ENCODE measurements around the gene RGS14. TPM values are rescaled to one million over a fixed set of nuclear protein-coding genes. Genes with fewer than 3 reads are reported as not detected.
"Not testable (repeated sequence)": the region's sequence is repeated elsewhere in the genome, so short reads cannot be mapped to it uniquely, and the experiment has no call there.

Gene RGS14
- total RNA-seq, 1 experiment from 2014 or later: 22.6 TPM

DNA sequence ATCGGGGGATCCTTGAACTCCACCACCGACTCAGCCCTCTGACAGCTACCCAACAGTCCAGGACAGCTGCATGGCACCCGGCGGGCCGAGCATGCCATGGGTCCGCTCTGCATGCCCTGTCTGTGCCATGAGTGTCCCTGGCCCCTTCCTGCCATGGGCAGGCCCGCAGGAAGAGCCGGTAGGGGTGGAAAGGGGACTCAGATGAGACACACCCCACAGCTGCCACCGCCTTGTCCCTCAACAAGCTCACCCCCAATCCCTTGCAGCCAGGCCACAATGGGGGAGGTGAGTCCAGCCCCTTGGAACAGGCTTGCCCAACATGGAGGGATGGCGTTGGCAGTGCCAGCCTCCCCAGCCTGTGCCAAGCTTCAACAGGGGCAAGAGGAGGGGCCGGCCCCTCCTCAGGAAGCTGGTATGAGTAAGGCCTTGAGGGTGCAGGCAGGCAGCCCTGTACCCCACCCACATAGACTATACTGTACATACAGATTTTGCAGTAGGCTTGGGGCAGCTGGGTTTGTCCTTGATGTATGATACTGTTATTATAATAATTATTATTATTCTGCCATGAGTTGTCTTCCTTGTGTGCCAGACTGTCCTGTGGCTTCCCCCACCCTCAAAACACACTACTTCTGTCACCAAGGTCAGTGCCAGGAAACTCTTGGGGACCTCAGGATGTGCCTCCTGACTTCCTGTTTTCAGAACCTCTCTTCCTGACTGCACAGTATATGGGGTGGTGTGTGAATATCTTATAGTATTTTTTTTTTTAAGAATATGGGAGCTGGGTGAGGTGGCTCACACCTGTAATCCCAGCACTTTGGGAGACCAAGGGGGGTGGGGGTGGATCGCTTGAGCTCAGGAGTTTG, 14.5 kb downstream of the RGS14 start:
- no peak for DNase-seq
- H3K9me3 ChIP-seq (ENCODE audit: low read length): no peaks in the 10 kb centered on the region
- H3K36me3 ChIP-seq (ENCODE audit: insufficient read depth, low read length): peaks cover 4% of the 10 kb centered on the region
- H3K9me2 ChIP-seq (replicated peaks; ENCODE audit: insufficient read depth, low read length): no peaks in the 10 kb centered on the region
- H3K9ac ChIP-seq (ENCODE audit: low read length): no peak overlapping the region
- no peak overlapping the region for H3K4me3 ChIP-seq (ENCODE audit: low read length)
- H2AFZ ChIP-seq (ENCODE audit: low read length): no peak overlapping the region
- no peaks in the 10 kb centered on the region for H3K27me3 ChIP-seq (ENCODE audit: low read length)
- peaks cover 15% of the 10 kb centered on the region for H3K4me1 ChIP-seq (ENCODE audit: low read length)
- H3K4me2 ChIP-seq (ENCODE audit: low read depth, low read length, poor library complexity, severe bottlenecking): no peak overlapping the region
- no peaks in the 10 kb centered on the region for H3K79me2 ChIP-seq (ENCODE audit: low read length)
- H3K27ac ChIP-seq (ENCODE audit: low read length): no peak overlapping the region
- H4K20me1 ChIP-seq (ENCODE audit: insufficient read depth, low read depth, low read length): no peaks in the 10 kb centered on the region

DNA sequence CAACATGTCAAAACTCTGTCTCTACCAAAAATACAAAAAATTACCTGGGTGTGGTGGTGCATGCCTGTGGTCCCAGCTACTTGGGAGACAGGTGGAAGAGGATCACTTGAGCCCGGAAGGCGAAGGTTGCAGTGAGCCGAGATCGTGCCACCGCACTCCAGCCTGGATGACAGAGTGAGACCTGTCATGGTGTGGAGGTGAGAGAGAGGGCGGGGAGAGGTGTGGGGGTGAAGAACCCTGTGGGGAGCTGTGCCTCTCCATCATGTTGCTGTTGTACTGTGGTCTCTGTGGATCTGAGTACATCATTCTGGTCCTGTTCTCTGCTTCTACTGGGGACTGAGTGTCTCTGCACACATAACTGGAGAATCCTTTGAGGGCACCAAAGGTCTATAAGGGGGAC, 15.2 kb downstream of the RGS14 start:
- Histone ChIP-seq H2AFZ (ENCODE audit: low read length) (no peak overlapping the region), H3K4me2 (ENCODE audit: low read depth, low read length, poor library complexity, severe bottlenecking) (no peak overlapping the region), H3K27me3 (ENCODE audit: low read length) (no peaks in the 10 kb centered on the region), H3K27ac (ENCODE audit: low read length) (no peak overlapping the region), H3K9me3 (ENCODE audit: low read length) (no peaks in the 10 kb centered on the region), H3K4me3 (ENCODE audit: low read length) (no peak overlapping the region), H3K4me1 (ENCODE audit: low read length) (peaks cover 15% of the 10 kb centered on the region), H3K36me3 (ENCODE audit: insufficient read depth, low read length) (peaks cover 4% of the 10 kb centered on the region), H3K9me2 (replicated peaks; ENCODE audit: insufficient read depth, low read length) (no peaks in the 10 kb centered on the region), H3K79me2 (ENCODE audit: low read length) (no peaks in the 10 kb centered on the region), H3K9ac (ENCODE audit: low read length) (no peak overlapping the region), H4K20me1 (ENCODE audit: insufficient read depth, low read depth, low read length) (no peaks in the 10 kb centered on the region)
- no peak for DNase-seq

DNA sequence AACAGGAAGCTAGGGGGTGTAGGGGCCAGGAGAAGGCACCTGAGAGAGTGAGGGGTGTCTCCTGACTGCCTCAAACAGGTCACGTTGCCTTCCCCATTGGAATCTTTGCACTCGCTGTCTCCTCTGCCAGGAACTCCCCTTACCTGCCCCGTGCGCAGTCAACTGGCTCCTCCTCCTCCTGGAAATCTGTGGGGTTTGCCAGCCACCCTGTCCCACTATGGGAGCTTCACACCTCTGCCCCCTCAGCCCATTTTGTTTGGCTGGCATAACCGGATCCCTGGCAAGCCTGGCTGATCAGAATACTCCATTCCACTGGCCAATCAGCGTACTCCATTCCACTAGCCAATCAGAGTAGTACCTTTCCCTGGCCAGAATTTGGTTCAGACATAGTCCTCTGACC, 16.1 kb downstream of the RGS14 start:
- Histone ChIP-seq H3K4me3 (ENCODE audit: low read length) (no peak overlapping the region), H3K9me3 (ENCODE audit: low read length) (no peaks in the 10 kb centered on the region), H3K79me2 (ENCODE audit: low read length) (no peaks in the 10 kb centered on the region), H3K4me2 (ENCODE audit: low read depth, low read length, poor library complexity, severe bottlenecking) (no peak overlapping the region), H3K27me3 (ENCODE audit: low read length) (no peaks in the 10 kb centered on the region), H2AFZ (ENCODE audit: low read length) (no peak overlapping the region), H3K9me2 (replicated peaks; ENCODE audit: insufficient read depth, low read length) (no peaks in the 10 kb centered on the region), H3K4me1 (ENCODE audit: low read length) (peaks cover 15% of the 10 kb centered on the region), H3K9ac (ENCODE audit: low read length) (no peak overlapping the region), H3K27ac (ENCODE audit: low read length) (no peak overlapping the region), H3K36me3 (ENCODE audit: insufficient read depth, low read length) (peaks cover under 1% of the 10 kb centered on the region; the same call in 1 of the 2 replicates), H4K20me1 (ENCODE audit: insufficient read depth, low read depth, low read length) (no peaks in the 10 kb centered on the region)
- no peak for DNase-seq

DNA sequence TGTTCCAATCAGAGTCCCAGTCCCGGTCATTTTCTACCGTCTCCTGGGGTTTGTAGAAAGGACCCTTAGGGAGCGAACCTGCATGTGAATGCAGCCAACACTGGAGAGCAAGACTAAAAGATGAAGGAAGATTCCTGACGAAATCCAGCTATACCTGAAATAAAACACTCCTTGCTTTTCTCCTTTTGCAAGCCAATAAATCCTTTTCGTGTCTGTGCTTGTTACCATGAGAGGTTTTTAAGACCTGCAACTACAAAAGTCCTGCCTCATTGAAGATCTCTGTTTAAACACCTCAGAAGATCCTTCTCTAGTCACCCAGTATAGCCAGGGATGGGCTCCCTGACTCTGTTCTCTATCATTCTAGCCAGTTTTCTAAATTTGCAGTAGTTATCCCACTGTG, 16.5 kb downstream of the RGS14 start:
- Histone ChIP-seq H3K27ac (ENCODE audit: low read length) (no peak overlapping the region), H3K9me2 (replicated peaks; ENCODE audit: insufficient read depth, low read length) (no peaks in the 10 kb centered on the region), H4K20me1 (ENCODE audit: insufficient read depth, low read depth, low read length) (no peaks in the 10 kb centered on the region), H3K36me3 (ENCODE audit: insufficient read depth, low read length) (no peaks in the 10 kb centered on the region; the same call in 1 of the 2 replicates), H3K4me3 (ENCODE audit: low read length) (no peak overlapping the region), H3K79me2 (ENCODE audit: low read length) (no peaks in the 10 kb centered on the region), H3K9ac (ENCODE audit: low read length) (no peak overlapping the region), H3K4me1 (ENCODE audit: low read length) (peaks cover 11% of the 10 kb centered on the region), H3K27me3 (ENCODE audit: low read length) (no peaks in the 10 kb centered on the region), H3K9me3 (ENCODE audit: low read length) (no peaks in the 10 kb centered on the region), H2AFZ (ENCODE audit: low read length) (no peak overlapping the region), H3K4me2 (ENCODE audit: low read depth, low read length, poor library complexity, severe bottlenecking) (no peak overlapping the region)
- DNase-seq: no peak

DNA sequence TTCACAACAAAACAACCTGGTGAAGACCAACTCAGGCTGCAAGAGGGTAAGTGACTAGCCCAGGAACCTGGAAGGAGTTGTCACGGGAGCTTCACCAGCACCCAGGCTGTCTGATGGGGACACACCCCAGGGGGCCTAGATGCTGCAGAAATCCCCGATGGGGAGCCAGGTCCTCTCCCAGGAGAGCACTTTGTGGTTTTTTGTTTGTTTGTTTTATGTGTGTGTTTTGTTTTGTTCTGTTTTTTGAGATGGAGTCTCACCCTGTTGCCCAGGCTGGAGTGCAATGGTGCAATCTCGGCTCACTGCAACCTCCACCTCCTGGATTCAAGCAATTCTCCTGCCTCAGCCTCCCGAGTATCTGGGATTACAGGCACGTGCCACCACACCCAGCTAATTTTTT, 17.8 kb downstream of the RGS14 start:
- H3K79me2 ChIP-seq (ENCODE audit: low read length); H3K9ac ChIP-seq (ENCODE audit: low read length); H3K4me1 ChIP-seq (ENCODE audit: low read length); H3K4me2 ChIP-seq (ENCODE audit: low read depth, low read length, poor library complexity, severe bottlenecking); H3K27me3 ChIP-seq (ENCODE audit: low read length); H3K27ac ChIP-seq (ENCODE audit: low read length); H2AFZ ChIP-seq (ENCODE audit: low read length); H4K20me1 ChIP-seq (ENCODE audit: insufficient read depth, low read depth, low read length); DNase-seq; H3K4me3 ChIP-seq (ENCODE audit: low read length); H3K9me2 ChIP-seq (replicated peaks; ENCODE audit: insufficient read depth, low read length); H3K9me3 ChIP-seq (ENCODE audit: low read length); H3K36me3 ChIP-seq (ENCODE audit: insufficient read depth, low read length): not testable (repeated sequence)

DNA sequence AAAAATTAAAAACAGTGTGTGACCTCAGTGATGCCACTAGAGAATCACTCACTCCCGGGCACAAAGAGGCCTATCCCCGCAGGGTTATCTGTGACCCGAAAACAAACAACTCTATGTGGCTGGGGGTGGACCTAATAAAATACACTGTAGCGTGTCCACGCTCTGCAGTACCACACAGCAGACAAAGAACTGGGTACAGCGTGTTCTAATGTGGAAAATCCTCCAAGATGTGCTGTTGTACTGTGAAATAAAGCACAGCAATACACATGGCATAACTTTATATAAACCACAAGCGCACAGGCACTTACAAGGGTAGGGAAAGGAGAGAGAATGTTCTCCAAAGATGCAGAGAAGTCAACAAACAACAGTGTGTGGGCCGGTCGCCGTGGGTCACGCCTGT, 18.4 kb downstream of the RGS14 start:
- Histone ChIP-seq H3K9ac (ENCODE audit: low read length) (no peak overlapping the region), H3K9me3 (ENCODE audit: low read length) (no peaks in the 10 kb centered on the region), H3K27me3 (ENCODE audit: low read length) (no peaks in the 10 kb centered on the region), H3K4me3 (ENCODE audit: low read length) (no peak overlapping the region), H3K36me3 (ENCODE audit: insufficient read depth, low read length) (no peaks in the 10 kb centered on the region; the same call in 1 of the 2 replicates), H4K20me1 (ENCODE audit: insufficient read depth, low read depth, low read length) (no peaks in the 10 kb centered on the region), H3K4me2 (ENCODE audit: low read depth, low read length, poor library complexity, severe bottlenecking) (no peak overlapping the region), H2AFZ (ENCODE audit: low read length) (no peak overlapping the region), H3K79me2 (ENCODE audit: low read length) (no peaks in the 10 kb centered on the region), H3K4me1 (ENCODE audit: low read length) (peaks cover 5% of the 10 kb centered on the region), H3K9me2 (replicated peaks; ENCODE audit: insufficient read depth, low read length) (no peaks in the 10 kb centered on the region), H3K27ac (ENCODE audit: low read length) (no peak overlapping the region)
- DNase-seq: no peak

DNA sequence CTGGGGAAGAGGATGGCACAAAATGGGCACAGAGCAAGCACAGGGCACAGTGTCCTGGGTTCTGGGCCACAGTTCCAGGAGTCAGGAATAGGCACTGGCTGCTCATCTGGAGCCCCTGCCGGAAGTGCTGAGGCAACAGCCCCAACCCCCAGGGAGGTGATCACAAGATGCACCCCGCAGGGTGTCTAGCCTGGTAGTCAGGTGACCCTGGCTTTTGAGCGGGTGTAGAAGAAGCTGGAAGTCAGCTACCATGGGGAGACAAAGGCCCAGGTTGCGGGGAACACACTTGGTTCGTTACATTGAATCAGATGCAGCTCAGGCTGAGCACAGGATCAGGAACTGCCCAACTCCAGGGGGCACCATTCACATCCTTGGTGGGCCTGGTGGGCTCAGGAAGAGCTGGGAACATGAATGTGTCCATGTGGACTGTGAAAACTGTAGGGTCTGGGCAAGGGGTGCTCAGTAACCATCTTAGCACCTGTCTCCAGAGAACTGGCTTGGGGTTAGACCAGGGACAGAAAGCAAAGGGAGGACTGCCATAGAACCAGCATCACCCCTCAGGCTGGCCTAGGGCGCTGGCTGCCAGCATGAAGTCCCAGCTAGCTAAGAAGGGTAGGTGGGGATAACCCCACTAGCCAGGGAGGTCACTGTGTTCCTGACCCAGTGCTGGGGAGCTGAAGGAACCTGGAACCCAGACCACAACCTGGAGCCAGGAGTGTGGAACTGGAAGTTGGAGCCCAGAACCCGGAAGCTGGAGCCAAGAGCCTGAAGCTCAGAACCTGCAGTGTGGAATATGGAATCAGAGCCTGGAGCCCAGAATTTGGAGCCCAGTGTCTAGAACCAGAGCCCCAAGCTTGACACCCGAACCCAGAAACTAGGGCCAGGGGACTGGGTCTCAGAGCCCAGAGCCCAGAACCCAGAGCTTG, 20.4 kb downstream of the RGS14 start:
- H3K79me2 ChIP-seq (ENCODE audit: low read length): no peaks in the 10 kb centered on the region
- no peaks in the 10 kb centered on the region for H3K27me3 ChIP-seq (ENCODE audit: low read length)
- no peak overlapping the region for H2AFZ ChIP-seq (ENCODE audit: low read length)
- DNase-seq: no peak
- H3K9ac ChIP-seq (ENCODE audit: low read length): no peak overlapping the region
- H3K9me3 ChIP-seq (ENCODE audit: low read length): no peaks in the 10 kb centered on the region
- H3K27ac ChIP-seq (ENCODE audit: low read length): no peak overlapping the region
- H3K4me3 ChIP-seq (ENCODE audit: low read length): no peak overlapping the region
- H3K4me1 ChIP-seq (ENCODE audit: low read length): peaks cover 5% of the 10 kb centered on the region
- no peak overlapping the region for H3K4me2 ChIP-seq (ENCODE audit: low read depth, low read length, poor library complexity, severe bottlenecking)
- no peaks in the 10 kb centered on the region for H4K20me1 ChIP-seq (ENCODE audit: insufficient read depth, low read depth, low read length)
- no peaks in the 10 kb centered on the region for H3K9me2 ChIP-seq (replicated peaks; ENCODE audit: insufficient read depth, low read length)
- H3K36me3 ChIP-seq (ENCODE audit: insufficient read depth, low read length): no peaks in the 10 kb centered on the region

All from Karpas-422 (cell line).